NCI-H1930 (cell line): ENCODE measurements around the gene GJA10.

ENCODE experiments used
- DNase-seq, 2 experiments: peaks; one replicate each; lab custom pipeline; 2025; lab: John Stamatoyannopoulos, UW

GJA10 gene

GRCh38 chr6:89944826-89945407 lies 50.6 kb downstream of the GJA10 start:
- DNase-seq = no peak
